22Rv1 (cell line): ENCODE results near the gene MALL.
"Not testable (repeated sequence)": the region's sequence is repeated elsewhere in the genome, so short reads cannot be mapped to it uniquely, and the experiment has no call there.

Experiments used
- CTCF ChIP-seq: fragments of 450-650 bp; IDR thresholded peaks from 2 replicates; pipeline ENCODE4 v1.5.1; 2017; ENCODE audit warnings: mild to moderate bottlenecking
- ZFX ChIP-seq: fragments of 450-650 bp; IDR thresholded peaks from 2 replicates; pipeline ENCODE4 v1.6.1; 2017; ENCODE audit warnings: antibody characterized with exemption, borderline replicate concordance

- not testable (repeated sequence) for TF ChIP-seq CTCF, ZFX
Observed at GRCh38 chr2:110069869-110070268, 45.8 kb downstream of the MALL start.
